Testis (tissue), 2 donors: ENCODE results near the gene IBTK.

Experiments used
- CTCF ChIP-seq, 3 experiments: fragments of 450-650 bp in 2 of 3; fragments of 200-600 bp in 1 of 3; sonication (generic) in 1 of 3; IDR thresholded peaks; one replicate each; pipeline ENCODE4 v1.5.1; 2016 to 2019; ENCODE audit warnings: antibody characterized with exemption in 3 of 3, mild to moderate bottlenecking in 2 of 3, moderate library complexity in 1 of 3
- POLR2A ChIP-seq: fragments of 450-650 bp; IDR thresholded peaks from one replicate; pipeline ENCODE4 v1.6.1; 2017; ENCODE audit warnings: antibody characterized with exemption, mild to moderate bottlenecking, moderate library complexity

DNA sequence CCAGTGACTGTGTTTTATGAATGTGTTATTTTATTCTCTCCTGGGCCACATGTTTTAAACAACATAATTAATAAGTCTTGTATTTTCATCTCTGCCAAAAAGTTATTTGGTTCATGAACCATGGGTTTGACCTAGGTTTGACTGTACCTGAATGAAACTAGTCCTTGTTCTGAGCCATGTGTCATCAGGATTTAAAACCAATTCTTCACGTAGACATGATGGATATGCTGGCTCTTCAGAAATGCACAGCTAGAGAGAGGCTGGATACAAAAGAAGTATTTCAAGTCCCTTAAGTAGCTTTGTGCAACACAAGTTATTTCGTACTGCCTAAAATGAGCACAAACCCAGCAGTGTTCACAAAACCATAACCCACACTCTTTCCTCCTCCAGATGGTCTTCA, 116.1 kb downstream of the IBTK start:
- TF ChIP-seq CTCF (IDR thresholded peaks at IDR 0.05) (no peak), POLR2A (no peak)
